CD4-positive, alpha-beta T cell treated with Interleukin-12 subunit alpha and Interleukin-12 subunit beta, for 1 hour (primary cell): Measurements from ENCODE around the gene FAR2.
"Not testable (repeated sequence)": the region's sequence is repeated elsewhere in the genome, so short reads cannot be mapped to it uniquely, and the experiment has no call there.

ENCODE experiments used
- DNase-seq: peaks from one replicate; pipeline ENCODE4 v3.0.0-alpha.2; 2020

FAR2 gene

DNA sequence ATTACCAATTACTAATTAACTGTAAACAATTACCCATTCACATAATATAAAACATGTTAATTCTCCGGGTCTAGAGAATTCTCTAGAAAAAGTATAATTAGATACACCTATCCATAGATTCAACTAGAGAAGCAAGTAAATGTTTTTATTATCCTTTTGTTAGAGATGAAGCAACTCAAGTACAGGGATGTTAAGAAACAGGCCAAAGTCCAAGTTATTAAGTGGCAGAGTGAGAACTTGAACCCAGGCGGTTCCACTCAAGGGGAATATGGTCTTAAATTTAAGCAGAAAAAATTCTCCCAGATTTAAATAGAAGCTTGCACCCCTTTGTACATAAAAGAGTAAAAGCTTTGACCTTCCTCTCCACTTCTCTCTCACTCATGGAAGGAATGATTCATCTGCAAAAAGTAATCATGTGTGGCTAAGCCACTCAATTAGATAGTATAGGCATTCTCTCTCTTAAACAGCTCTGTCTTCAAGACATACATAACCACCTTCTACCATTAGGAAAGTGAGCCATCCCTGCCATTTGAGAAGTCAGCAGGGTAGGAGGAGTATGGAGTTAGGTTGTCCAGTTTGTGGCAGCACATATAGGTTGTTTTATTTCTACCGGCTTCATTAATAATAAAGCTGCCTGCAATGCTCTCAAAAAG lies 197.8 kb downstream of the FAR2 start:
- DNase-seq: no peak

DNA sequence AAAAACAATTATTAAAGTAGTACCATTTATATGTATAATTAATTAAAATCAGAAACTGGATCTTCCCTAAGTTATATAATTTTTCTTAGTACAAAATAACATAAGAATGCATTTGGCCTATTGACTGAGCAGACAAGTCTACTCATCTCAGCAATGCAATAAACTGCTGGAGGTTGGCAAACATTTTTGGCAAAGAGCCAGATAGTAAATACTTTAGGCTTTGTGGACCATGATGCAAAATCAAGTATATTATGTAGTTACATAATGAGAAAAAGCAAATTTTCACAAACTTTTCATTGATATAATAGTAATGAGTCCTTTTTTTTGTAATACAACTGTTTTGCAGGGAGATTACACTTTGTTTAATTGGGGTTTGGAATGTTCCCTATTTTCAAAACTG lies 201.0 kb downstream of the FAR2 start:
- no peak for DNase-seq

DNA sequence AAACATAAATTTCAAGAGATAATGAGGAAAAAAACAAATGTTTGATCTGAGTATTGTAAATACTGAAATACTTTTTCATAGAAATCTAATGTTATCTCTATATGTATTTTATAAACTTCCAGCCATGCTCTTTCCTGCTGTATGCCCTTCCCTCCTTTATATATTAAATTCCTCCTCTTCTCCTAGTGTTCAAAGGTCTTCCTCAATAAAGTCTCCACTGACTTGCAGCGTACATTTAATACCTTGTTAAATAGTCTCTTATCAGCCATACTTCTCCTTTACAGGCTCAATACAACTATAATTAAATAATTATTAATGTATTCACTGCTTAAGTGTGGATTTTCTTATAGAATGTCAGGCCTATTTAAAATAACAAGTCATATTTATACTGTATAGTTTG lies 205.9 kb downstream of the FAR2 start:
- DNase-seq: no peak

DNA sequence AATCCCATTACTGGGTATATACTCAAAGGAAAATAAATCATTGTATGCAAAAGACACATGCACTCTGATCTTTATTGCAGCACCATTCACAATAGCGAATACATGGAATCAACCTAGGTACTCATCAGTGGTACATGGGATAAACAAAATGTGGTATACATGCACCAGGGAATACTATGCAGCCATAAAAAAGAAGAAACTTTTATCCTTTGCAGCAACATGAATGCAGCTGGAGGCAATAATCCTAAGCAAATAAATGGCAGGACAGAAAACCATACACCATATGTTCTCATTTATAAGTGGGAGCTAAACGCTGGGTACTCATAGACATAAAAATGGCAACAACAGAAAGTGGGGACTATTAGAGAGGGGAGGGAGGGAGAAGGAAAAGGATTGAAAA lies 216.0 kb downstream of the FAR2 start:
- DNase-seq: no peak

DNA sequence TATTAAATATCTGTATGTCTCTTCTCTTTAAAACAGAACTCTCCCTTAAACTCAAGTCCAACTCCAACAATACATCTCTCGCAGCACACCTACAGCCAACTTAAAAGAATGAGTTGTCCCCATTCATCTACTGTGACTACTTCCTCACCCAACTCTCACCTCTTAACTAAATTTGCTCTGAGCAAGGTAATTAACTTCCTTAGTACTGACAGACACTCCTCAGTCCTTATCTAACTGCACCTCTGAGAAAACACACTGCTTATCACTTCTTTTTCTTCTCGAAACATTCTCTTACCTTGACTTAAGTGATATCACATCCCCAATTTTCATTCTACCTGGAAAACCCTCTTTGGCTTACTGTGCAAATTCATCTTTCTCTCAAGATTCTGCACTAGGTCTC lies 224.9 kb downstream of the FAR2 start:
- DNase-seq: no peak

DNA sequence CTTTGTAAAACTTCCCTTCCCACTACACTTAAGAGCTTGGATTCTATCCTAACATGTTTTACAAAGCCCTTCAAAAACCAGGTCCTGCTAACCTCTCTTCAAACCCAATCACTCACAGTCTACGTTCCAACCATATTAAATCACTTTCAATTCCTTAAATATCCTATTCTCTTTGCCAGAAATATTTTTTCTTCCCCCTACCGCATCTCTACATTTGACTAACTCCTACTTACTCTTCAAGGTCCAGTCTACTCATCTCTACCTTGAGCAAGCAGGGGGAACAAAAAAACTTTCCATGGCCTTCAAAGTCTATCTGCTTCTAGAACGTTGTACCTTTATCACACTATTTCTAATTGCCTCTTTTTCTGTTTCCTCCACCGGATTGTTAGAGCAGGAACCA lies 225.8 kb downstream of the FAR2 start:
- DNase-seq: no peak

DNA sequence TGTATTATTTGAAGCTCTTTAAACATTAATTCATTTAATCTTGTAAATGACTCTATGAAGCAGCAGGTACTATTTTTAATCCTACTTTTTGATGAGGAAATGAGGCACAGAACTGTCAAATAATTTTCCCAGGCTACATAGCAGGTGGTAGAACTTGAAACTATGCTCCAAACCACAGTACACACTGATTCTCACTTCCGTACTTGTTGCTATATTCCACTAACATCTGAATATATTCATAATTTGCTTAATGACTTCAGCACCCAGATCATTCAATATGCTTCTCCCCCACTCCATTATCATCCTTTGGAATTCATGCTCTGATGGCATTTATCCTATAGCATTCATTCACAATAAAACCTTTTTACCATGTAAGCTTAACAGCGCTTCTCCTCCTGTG lies 227.0 kb downstream of the FAR2 start:
- DNase-seq: no peak

DNA sequence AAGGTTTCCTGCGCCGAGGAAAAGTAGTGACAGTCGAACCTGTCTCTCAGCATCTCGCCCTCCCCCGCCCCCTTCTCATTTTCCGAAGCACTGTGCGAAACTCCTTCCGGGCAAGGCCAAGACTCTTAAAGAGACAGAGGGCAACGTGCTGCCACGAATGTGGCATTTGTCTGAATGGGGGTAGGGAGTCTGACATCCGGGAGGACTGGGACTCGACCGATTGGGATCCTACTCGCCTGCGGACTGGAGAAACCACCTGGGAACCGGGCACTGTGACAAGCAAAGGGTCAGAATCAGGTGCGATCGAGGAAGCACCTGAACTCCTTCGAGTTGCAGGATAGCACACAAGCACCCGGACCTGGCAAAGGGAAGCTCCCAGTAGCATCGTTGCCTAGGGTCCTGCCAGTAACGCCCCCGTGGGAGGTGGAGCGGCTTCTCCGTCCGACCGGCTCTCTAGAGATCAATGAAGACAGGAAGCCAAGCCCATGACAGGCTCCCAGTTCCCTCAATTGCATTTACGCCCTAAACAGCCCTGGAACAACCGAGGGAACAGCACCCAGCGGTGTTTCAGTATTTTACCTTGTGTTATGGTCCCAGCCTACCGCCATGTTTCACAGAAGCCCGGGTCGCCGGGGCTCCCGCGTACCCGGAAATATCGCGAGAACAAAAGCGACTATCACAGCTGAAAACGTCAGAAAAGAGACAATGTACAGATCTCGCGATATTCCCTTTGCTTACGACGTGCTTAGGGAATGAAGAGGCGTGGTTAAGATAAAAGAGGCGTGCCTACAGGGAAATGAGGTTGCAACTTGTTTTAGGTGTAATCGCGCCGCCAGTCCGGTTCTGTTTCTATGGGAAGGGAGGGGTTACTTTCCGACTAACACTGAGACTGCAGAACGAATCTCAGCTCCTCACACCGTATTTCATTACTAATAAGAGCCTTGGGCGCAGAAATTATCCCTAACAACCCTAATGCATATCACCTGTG lies 231.8 kb downstream of the FAR2 start, which contains the start of gene ERGIC2:
Gene ERGIC2 (minus strand): TSS at position 637 of the 988 bp plus-strand sequence. CDS start 9,539 bp downstream, outside the sequence.
- DNase-seq: peak; percentile 97

DNA sequence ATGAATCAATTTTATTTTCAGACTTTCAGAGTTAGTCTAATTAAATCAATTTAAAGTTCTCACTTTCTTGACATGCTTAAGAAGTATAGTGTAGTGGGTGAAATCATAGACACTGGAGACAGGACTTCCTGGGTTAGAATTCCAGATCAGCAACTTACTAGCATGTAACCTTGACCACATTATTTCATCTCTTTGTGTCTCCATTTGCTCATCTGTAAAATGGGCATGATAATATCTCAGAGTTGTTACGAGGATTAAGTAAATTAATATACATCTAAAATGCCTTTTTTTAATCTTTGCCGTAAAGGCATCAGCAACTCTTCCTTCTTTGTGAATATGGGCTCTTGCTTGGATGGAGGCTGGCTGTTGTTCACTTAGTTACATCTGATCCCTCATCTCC lies 233.2 kb downstream of the FAR2 start:
- DNase-seq: no peak

DNA sequence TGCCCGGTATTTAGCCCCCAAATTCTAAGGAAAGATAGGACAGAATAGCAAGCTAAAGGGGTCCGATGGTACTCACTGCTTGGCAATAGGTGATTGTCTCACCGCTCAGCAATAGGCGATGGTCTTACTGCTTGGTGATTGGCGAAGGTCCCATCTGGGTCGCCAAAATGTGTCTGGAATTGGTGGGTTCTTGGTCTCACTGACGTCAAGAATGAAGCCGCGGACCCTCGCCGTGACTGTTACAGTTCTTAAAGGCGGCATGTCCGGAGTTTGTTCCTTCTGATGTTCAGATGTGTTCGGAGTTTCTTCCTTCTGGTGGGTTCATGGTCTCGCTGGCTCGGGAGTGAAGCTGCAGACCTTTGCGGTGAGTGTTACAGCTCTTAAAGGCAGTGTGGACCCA lies 236.1 kb downstream of the FAR2 start:
- not testable (repeated sequence) for DNase-seq
